ENCODE data around the gene HNRNPU. TPM values are rescaled to one million over a fixed set of nuclear protein-coding genes. Genes with fewer than 3 reads are reported as not detected.
A peak's percentile ranks its signal among the peaks of the same experiment; 100 is the strongest.

HNRNPU gene
- total and polyA plus RNA-seq, 2 of the 13 experiments (the other 11 are each of a cell fraction or from before 2014, with no cell fraction given) = 101 to 508 TPM

DNA sequence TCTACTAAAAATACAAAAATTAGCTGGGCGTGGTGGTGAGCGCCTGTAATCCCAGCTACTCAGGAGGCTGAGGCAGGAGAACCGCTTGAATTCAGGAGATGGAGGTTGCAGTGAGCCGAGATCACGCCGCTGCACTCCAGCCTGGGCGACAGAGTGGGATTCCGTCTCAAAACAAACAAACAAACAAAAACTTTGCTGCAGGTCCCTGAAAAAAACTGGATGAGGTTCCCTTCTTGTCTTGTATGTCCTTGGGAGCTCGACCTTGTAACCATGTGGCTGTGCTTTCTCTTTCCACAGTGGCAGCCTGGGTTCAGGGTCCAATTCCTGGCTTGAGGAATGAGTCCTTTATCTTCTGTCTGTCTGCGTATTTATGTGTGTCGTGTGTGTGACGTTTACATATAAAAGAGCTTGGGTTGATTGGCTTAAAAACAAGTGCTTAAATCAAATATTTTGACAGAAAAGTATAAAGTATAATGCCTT is 46.9 kb downstream of the HNRNPU start:
- Histone ChIP-seq H3K4me3 (replicated peaks in 1 of 3; ENCODE audit: insufficient read depth in 1 of 3, low read depth in 2 of 3, low read length in 3 of 3) (no peak overlapping the region), H3K4me1 (ENCODE audit: insufficient read depth, low read length) (peaks cover 23% of the 10 kb centered on the region), H3K4me2 (ENCODE audit: low read depth, low read length) (peak overlapping the region; percentile 51), H3K27ac (ENCODE audit: extremely low read length, insufficient read depth, low read length) (peak overlapping the region; percentile 83), H3K79me2 (ENCODE audit: insufficient read depth, low read length) (no peaks in the 10 kb centered on the region), H3K9ac (ENCODE audit: insufficient read depth, low read depth, low read length) (peak overlapping the region; percentile 54; the same call in 1 of the 2 replicates), H3K36me3 (replicated peaks in 1 of 2; ENCODE audit: control insufficient read depth in 1 of 2, insufficient read depth in 2 of 2, low read length in 2 of 2) (no peaks in the 10 kb centered on the region), H3K9me3 (ENCODE audit: low read length) (no peaks in the 10 kb centered on the region), H2AFZ (ENCODE audit: low read length) (no peak overlapping the region), H3K27me3 (ENCODE audit: control insufficient read depth in 1 of 2, insufficient read depth in 2 of 2, low read length in 2 of 2) (no peaks in the 10 kb centered on the region), H4K20me1 (ENCODE audit: insufficient read depth, low read length) (no peaks in the 10 kb centered on the region)
- ATAC-seq (peak; percentile 87), DNase-seq (ENCODE audit: low spot score) (peak; percentile 90), FAIRE-seq (peak; percentile 34)
- BruUV-seq (replicated peaks) = no TSS peak
- in situ Hi-C loops (cut with HindIII; ENCODE audit: extremely low pct_ligation_motif_present, low pct_unique_long_range_greater_than_20kb) = no loop called here
- POLR2A ChIA-PET = interaction anchor here (0.8 to 1.8 kb wide), 5 partner anchors 14 to 152 kb away, joined by 3 to 17 read pairs (median 6); a partner anchor contains a TSS
- CTCF ChIA-PET (ENCODE audit: low intra/inter-chr PET ratio, low total read pairs) = no interaction called here
- WGBS (ENCODE audit: low lambda C conversion rate) = 51% methylated on average over 12 of the region's 12 CpGs
- intact Hi-C loops (cut with micrococcal nuclease; ENCODE audit: unreplicated experiment) = loop anchor here (1.0 kb wide), 1 partner anchor 16 kb away; no protein-coding TSS in a partner anchor
- TF ChIP-seq AGO2 (optimal IDR thresholded peaks at IDR 0.05; ENCODE audit: low read depth, low read length) (no peak), ATF7 (IDR thresholded peaks at IDR 0.05) (no peak), ATF7 (CRISPR knock-in tag; IDR thresholded peaks at IDR 0.05) (no peak), ZNF75D (CRISPR knock-in tag; IDR thresholded peaks at IDR 0.05; ENCODE audit: borderline replicate concordance) (no peak), ZNF746 (CRISPR knock-in tag; IDR thresholded peaks at IDR 0.05) (no peak), TEAD3 (CRISPR knock-in tag; optimal IDR thresholded peaks at IDR 0.05; ENCODE audit: borderline replicate concordance) (peak; percentile 49), FOSL2 (CRISPR knock-in tag; IDR thresholded peaks at IDR 0.05) (peak; percentile 24; the same call in 1 of the 2 replicates), ASH2L (IDR thresholded peaks at IDR 0.05; ENCODE audit: insufficient read length, low read depth, low read length) (peak; percentile 70), KDM6A (CRISPR knock-in tag; IDR thresholded peaks at IDR 0.05; ENCODE audit: low read depth) (peak; percentile 78), ZNF782 (CRISPR knock-in tag; IDR thresholded peaks at IDR 0.05; ENCODE audit: borderline replicate concordance) (no peak), ZNF720 (CRISPR knock-in tag; IDR thresholded peaks at IDR 0.05) (no peak), CREM (IDR thresholded peaks at IDR 0.05) (peak; percentile 66), CREM (CRISPR knock-in tag; IDR thresholded peaks at IDR 0.05) (no peak), ZMYM4 (CRISPR knock-in tag; IDR thresholded peaks at IDR 0.05) (peak; percentile 77), ZNF253 (CRISPR knock-in tag; IDR thresholded peaks at IDR 0.05; ENCODE audit: borderline replicate concordance) (no peak), GLI4 (CRISPR knock-in tag; IDR thresholded peaks at IDR 0.05; ENCODE audit: borderline replicate concordance) (no peak), IKZF1 (IDR thresholded peaks at IDR 0.05) (no peak), ZNF737 (CRISPR knock-in tag; IDR thresholded peaks at IDR 0.05; ENCODE audit: borderline replicate concordance) (no peak), PTBP1 (IDR thresholded peaks at IDR 0.05; ENCODE audit: low read depth, low read length, poor library complexity, severe bottlenecking) (no peak)
- TF ChIP-seq, protein P1, sequence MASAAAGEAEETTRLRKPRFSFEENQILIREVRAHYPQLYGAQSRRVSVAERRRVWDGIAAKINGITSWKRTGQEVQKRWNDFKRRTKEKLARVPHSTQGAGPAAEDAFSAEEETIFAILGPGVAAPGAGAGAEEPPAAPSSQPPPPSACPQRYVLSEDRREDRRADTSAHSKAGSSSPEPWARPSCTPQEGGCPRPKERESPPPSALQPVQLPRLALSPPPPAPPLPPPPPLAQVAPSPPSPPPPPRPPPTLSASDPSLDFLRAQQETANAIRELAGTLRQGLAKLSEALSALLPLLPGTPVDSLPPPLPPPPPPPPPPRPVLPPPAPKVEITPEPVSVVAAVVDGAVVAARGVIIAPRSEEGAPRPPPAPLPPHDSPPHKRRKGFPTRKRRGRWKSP (CRISPR knock-in tag; IDR thresholded peaks at IDR 0.05) = 0 out of 2 replicates have a peak, but pooled peaks have one; percentile 25
- TF ChIP-seq, protein P2, sequence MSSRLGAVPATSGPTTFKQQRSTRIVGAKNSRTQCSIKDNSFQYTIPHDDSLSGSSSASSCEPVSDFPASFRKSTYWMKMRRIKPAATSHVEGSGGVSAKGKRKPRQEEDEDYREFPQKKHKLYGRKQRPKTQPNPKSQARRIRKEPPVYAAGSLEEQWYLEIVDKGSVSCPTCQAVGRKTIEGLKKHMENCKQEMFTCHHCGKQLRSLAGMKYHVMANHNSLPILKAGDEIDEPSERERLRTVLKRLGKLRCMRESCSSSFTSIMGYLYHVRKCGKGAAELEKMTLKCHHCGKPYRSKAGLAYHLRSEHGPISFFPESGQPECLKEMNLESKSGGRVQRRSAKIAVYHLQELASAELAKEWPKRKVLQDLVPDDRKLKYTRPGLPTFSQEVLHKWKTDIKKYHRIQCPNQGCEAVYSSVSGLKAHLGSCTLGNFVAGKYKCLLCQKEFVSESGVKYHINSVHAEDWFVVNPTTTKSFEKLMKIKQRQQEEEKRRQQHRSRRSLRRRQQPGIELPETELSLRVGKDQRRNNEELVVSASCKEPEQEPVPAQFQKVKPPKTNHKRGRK (CRISPR knock-in tag; IDR thresholded peaks at IDR 0.05) = no peak
- TF ChIP-seq, protein P3, sequence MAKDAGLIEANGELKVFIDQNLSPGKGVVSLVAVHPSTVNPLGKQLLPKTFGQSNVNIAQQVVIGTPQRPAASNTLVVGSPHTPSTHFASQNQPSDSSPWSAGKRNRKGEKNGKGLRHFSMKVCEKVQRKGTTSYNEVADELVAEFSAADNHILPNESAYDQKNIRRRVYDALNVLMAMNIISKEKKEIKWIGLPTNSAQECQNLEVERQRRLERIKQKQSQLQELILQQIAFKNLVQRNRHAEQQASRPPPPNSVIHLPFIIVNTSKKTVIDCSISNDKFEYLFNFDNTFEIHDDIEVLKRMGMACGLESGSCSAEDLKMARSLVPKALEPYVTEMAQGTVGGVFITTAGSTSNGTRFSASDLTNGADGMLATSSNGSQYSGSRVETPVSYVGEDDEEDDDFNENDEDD (CRISPR knock-in tag; IDR thresholded peaks at IDR 0.05; ENCODE audit: borderline replicate concordance) = no peak
- TF ChIP-seq, protein P4, sequence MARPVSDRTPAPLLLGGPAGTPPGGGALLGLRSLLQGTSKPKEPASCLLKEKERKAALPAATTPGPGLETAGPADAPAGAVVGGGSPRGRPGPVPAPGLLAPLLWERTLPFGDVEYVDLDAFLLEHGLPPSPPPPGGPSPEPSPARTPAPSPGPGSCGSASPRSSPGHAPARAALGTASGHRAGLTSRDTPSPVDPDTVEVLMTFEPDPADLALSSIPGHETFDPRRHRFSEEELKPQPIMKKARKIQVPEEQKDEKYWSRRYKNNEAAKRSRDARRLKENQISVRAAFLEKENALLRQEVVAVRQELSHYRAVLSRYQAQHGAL (CRISPR knock-in tag; IDR thresholded peaks at IDR 0.05; ENCODE audit: not compliant biosample characterization) = no peak

All from HepG2 (cell line).